GM19468 (cell line): Measurements from ENCODE around the gene SPOCK1.

ENCODE experiments used
- ATAC-seq: cut with Tn5 transposase; IDR thresholded peaks from one replicate; pipeline ENCODE4 v1.9.1; 2021; ENCODE audit warnings: mild to moderate bottlenecking, moderate library complexity, moderate number of reproducible peaks; ENCODE audit not compliant: unreplicated experiment; ENCODE audit errors: extremely low read depth

SPOCK1 gene

GRCh38 chr5:137310051-137310730 lies 188.9 kb downstream of the SPOCK1 start:
- ATAC-seq: no peak

GRCh38 chr5:137309290-137309689 lies 189.8 kb downstream of the SPOCK1 start:
- ATAC-seq: no peak

- ATAC-seq: no peak
These were observed 190.8 kb downstream of the SPOCK1 start for GRCh38 chr5:137308311-137308710.

- ATAC-seq: no peak
These were observed 192.2 kb downstream of the SPOCK1 start for GRCh38 chr5:137306903-137307302.

- no peak for ATAC-seq
These were observed 193.0 kb downstream of the SPOCK1 start for GRCh38 chr5:137305971-137306602.

GRCh38 chr5:137304226-137304874 lies 194.8 kb downstream of the SPOCK1 start:
- ATAC-seq: no peak

- no peak for ATAC-seq
These were observed 195.6 kb downstream of the SPOCK1 start for GRCh38 chr5:137303509-137303908.

- ATAC-seq: no peak
These were observed 198.5 kb downstream of the SPOCK1 start for GRCh38 chr5:137300411-137301240.

GRCh38 chr5:137296213-137296781 lies 202.8 kb downstream of the SPOCK1 start:
- ATAC-seq: no peak

- ATAC-seq: no peak
These were observed 204.5 kb downstream of the SPOCK1 start for GRCh38 chr5:137294604-137295003.

GRCh38 chr5:137292461-137293027 lies 206.6 kb downstream of the SPOCK1 start:
- ATAC-seq: no peak

GRCh38 chr5:137291436-137291835 lies 207.7 kb downstream of the SPOCK1 start:
- no peak for ATAC-seq

GRCh38 chr5:137291031-137291430 lies 208.1 kb downstream of the SPOCK1 start:
- no peak for ATAC-seq

- ATAC-seq: no peak
These were observed 208.8 kb downstream of the SPOCK1 start for GRCh38 chr5:137290373-137290772.

GRCh38 chr5:137289856-137290255 lies 209.3 kb downstream of the SPOCK1 start:
- ATAC-seq: no peak

GRCh38 chr5:137287569-137287968 lies 211.6 kb downstream of the SPOCK1 start:
- ATAC-seq: no peak

- ATAC-seq: no peak
These were observed 213.0 kb downstream of the SPOCK1 start for GRCh38 chr5:137286025-137286610.

GRCh38 chr5:137283801-137284200 lies 215.3 kb downstream of the SPOCK1 start:
- no peak for ATAC-seq

GRCh38 chr5:137282216-137282615 lies 216.9 kb downstream of the SPOCK1 start:
- ATAC-seq: no peak

- ATAC-seq: no peak
These were observed 217.9 kb downstream of the SPOCK1 start for GRCh38 chr5:137281201-137281600.
